NB4 (cell line): Measurements from ENCODE around the gene TRABD.

Experiments used
- DNase-seq: peaks from one replicate; pipeline ENCODE4 v3.0.0; 2010; ENCODE audit warnings: low read depth
- H3K4me3 ChIP-seq: one replicate; pipeline ENCODE4 v1.5.1; 2011; ENCODE audit warnings: mild to moderate bottlenecking, low read depth, low read length, moderate library complexity
- CTCF ChIP-seq: IDR thresholded peaks from one replicate; pipeline ENCODE4 v1.5.1; 2012; ENCODE audit warnings: low read depth, low read length
- MAX ChIP-seq: IDR thresholded peaks from 2 replicates; pipeline ENCODE4 v1.6.1; 2011; ENCODE audit warnings: low read depth, low read length
- MYC ChIP-seq: IDR thresholded peaks from 2 replicates; pipeline ENCODE4 v1.6.1; 2011; ENCODE audit warnings: low read depth, low read length
- POLR2A ChIP-seq: IDR thresholded peaks from 2 replicates; pipeline ENCODE4 v1.6.1; 2011; ENCODE audit warnings: mild to moderate bottlenecking; ENCODE audit not compliant: insufficient read length; ENCODE audit errors: extremely low read depth

Gene TRABD

GRCh38 chr22:50246242-50247175 lies 60.8 kb downstream of the TRABD start:
- H3K4me3 ChIP-seq = no peak overlapping the region
- TF ChIP-seq POLR2A (no peak), MYC (no peak), CTCF (no peak), MAX (no peak)
- no peak for DNase-seq

- no peak for DNase-seq
- TF ChIP-seq CTCF = no peak
- TF ChIP-seq MAX = no peak
- TF ChIP-seq MYC = no peak
- no peak for TF ChIP-seq POLR2A
Measured at GRCh38 chr22:50247748-50248147, 62.0 kb downstream of the TRABD start.

GRCh38 chr22:50248196-50249081 lies 62.7 kb downstream of the TRABD start:
- DNase-seq = no peak
- H3K4me3 ChIP-seq = no peak overlapping the region
- TF ChIP-seq CTCF (no peak), MYC (no peak), MAX (no peak), POLR2A (no peak)

More at GRCh38 chr22:50247748-50248147, 62.0 kb downstream of the TRABD start:
- H3K4me3 ChIP-seq = no peak overlapping the region
